SU-DHL-6 (cell line): ENCODE measurements around the gene SLC22A5.

Experiments
- H2AFZ ChIP-seq: fragments of 200-600 bp; sonication (generic); 2 replicates; pipeline ENCODE4 v1.6.1; 2014; ENCODE audit warnings: low read depth, mild to moderate bottlenecking, moderate library complexity, mixed read lengths, antibody characterized with exemption, low read length; ENCODE audit not compliant: severe bottlenecking
- H3F3A ChIP-seq: fragments of 200-600 bp; shearing (Covaris generic); 2 replicates; pipeline ENCODE4 v1.6.0; 2016; ENCODE audit warnings: antibody characterized with exemption, mild to moderate bottlenecking; ENCODE audit not compliant: insufficient read depth
- H3K27ac ChIP-seq: fragments of 200-600 bp; sonication (generic); 2 replicates; pipeline ENCODE4 v1.5.1; 2016; ENCODE audit warnings: low read depth, mild to moderate bottlenecking, low read length, moderate library complexity, mixed read lengths
- H3K27me3 ChIP-seq: fragments of 200-600 bp; sonication (generic), shearing (Covaris generic); 2 replicates; pipeline ENCODE4 v1.6.0; 2014; ENCODE audit warnings: mild to moderate bottlenecking, low read length
- H3K36me3 ChIP-seq: fragments of 200-600 bp; sonication (generic); 2 replicates; pipeline ENCODE4 v1.6.1; 2014; ENCODE audit warnings: mild to moderate bottlenecking, low read length, mixed read lengths
- H3K4me2 ChIP-seq: fragments of 300-600, 200-600 bp; shearing (Covaris generic), sonication (generic); 2 replicates; pipeline ENCODE4 v1.6.0; 2014; ENCODE audit warnings: low read length, low read depth, mild to moderate bottlenecking; ENCODE audit not compliant: poor library complexity, severe bottlenecking
- H3K4me3 ChIP-seq: fragments of 200-600 bp; sonication (generic); 2 replicates; pipeline ENCODE4 v1.5.1; 2014; ENCODE audit warnings: antibody characterized with exemption, low read length, mild to moderate bottlenecking, mixed read lengths; ENCODE audit not compliant: insufficient read depth, poor library complexity, severe bottlenecking
- H3K79me2 ChIP-seq: fragments of 200-600 bp; sonication (generic); 2 replicates; pipeline ENCODE4 v1.6.1; 2014; ENCODE audit warnings: mild to moderate bottlenecking, low read length, moderate library complexity; ENCODE audit not compliant: insufficient read depth
- H3K9ac ChIP-seq: fragments of 200-600 bp; sonication (generic); 2 replicates; pipeline ENCODE4 v1.7.0; 2014; ENCODE audit warnings: mild to moderate bottlenecking, low read length
- H3K9me2 ChIP-seq: fragments of 200-600 bp; sonication (generic); replicated peaks from 2 replicates; pipeline ENCODE4 v1.6.1; 2014; ENCODE audit warnings: low read length; ENCODE audit not compliant: insufficient read depth
- H3K9me3 ChIP-seq: fragments of 200-600 bp; sonication (generic); 2 replicates; pipeline ENCODE4 v1.6.1; 2014; ENCODE audit warnings: low read length, mixed read lengths; ENCODE audit not compliant: insufficient read depth
- H4K20me1 ChIP-seq: fragments of 200-600 bp; sonication (generic); 2 replicates; pipeline ENCODE4 v1.6.1; 2014; ENCODE audit warnings: low read depth, mild to moderate bottlenecking, antibody characterized with exemption, low read length, moderate library complexity, mixed read lengths
- EZH2phosphoT487 ChIP-seq: fragments of 200-600 bp; sonication (generic), shearing (Covaris generic); conservative IDR thresholded peaks from 2 replicates; pipeline ENCODE4 v1.6.1; 2018; ENCODE audit warnings: mild to moderate bottlenecking, antibody characterized with exemption, low read length, moderate library complexity, mixed read lengths
- TF ChIP-seq, protein P1 (sequence below): fragments of 200-600 bp; sonication (generic); IDR thresholded peaks from one replicate; pipeline ENCODE4 v1.5.1; 2017; ENCODE audit warnings: antibody characterized with exemption, mild to moderate bottlenecking, low read length, moderate library complexity; ENCODE audit not compliant: insufficient read depth, poor library complexity, severe bottlenecking

SLC22A5 gene

GRCh38 chr5:132408456-132408855 lies 38.9 kb downstream of the SLC22A5 start:
- Histone ChIP-seq H3K36me3 (no peaks in the 10 kb centered on the region), H3K27me3 (no peaks in the 10 kb centered on the region), H4K20me1 (no peaks in the 10 kb centered on the region), H3K9me2 (no peaks in the 10 kb centered on the region), H3K4me2 (no peak overlapping the region), H3K79me2 (no peaks in the 10 kb centered on the region), H3K27ac (no peak overlapping the region), H3F3A (peaks cover 9% of the 10 kb centered on the region; the same call in 1 of the 2 replicates), H3K4me3 (no peak overlapping the region), H3K9me3 (no peaks in the 10 kb centered on the region), H2AFZ (no peak overlapping the region), H3K9ac (no peak overlapping the region)
- no peak for TF ChIP-seq EZH2phosphoT487
- TF ChIP-seq, protein P1, sequence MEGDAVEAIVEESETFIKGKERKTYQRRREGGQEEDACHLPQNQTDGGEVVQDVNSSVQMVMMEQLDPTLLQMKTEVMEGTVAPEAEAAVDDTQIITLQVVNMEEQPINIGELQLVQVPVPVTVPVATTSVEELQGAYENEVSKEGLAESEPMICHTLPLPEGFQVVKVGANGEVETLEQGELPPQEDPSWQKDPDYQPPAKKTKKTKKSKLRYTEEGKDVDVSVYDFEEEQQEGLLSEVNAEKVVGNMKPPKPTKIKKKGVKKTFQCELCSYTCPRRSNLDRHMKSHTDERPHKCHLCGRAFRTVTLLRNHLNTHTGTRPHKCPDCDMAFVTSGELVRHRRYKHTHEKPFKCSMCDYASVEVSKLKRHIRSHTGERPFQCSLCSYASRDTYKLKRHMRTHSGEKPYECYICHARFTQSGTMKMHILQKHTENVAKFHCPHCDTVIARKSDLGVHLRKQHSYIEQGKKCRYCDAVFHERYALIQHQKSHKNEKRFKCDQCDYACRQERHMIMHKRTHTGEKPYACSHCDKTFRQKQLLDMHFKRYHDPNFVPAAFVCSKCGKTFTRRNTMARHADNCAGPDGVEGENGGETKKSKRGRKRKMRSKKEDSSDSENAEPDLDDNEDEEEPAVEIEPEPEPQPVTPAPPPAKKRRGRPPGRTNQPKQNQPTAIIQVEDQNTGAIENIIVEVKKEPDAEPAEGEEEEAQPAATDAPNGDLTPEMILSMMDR: no peak

DNA sequence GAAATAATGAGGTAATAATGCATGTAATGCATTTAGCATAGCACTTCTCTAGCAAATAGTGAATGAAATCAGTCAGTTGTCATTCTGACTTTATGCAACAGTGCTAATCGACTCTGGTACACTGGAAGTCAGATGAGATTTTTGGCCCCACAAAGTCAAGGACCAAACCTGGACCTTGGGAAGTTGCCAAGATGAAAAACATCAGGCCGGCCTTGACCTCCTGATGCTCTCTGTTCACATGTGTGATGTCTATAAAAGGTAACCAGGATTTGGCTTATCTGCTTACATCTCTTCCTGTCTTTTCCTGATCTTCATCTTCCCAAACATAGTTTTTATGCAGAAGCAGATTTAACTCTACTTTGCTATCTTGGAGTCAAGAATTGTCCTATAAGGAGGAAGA lies 39.5 kb downstream of the SLC22A5 start:
- no peak overlapping the region for H3K4me2 ChIP-seq
- no peak overlapping the region for H2AFZ ChIP-seq
- H3K9me3 ChIP-seq: no peaks in the 10 kb centered on the region
- H4K20me1 ChIP-seq: no peaks in the 10 kb centered on the region
- H3K9ac ChIP-seq: no peak overlapping the region
- no peaks in the 10 kb centered on the region for H3K36me3 ChIP-seq
- no peaks in the 10 kb centered on the region for H3K9me2 ChIP-seq
- H3K27me3 ChIP-seq: no peaks in the 10 kb centered on the region
- H3K27ac ChIP-seq: no peak overlapping the region
- TF ChIP-seq, protein P1: no peak
- no peak for TF ChIP-seq EZH2phosphoT487
- H3F3A ChIP-seq: peaks cover 9% of the 10 kb centered on the region; the same call in 1 of the 2 replicates
- H3K79me2 ChIP-seq: no peaks in the 10 kb centered on the region
- no peak overlapping the region for H3K4me3 ChIP-seq

DNA sequence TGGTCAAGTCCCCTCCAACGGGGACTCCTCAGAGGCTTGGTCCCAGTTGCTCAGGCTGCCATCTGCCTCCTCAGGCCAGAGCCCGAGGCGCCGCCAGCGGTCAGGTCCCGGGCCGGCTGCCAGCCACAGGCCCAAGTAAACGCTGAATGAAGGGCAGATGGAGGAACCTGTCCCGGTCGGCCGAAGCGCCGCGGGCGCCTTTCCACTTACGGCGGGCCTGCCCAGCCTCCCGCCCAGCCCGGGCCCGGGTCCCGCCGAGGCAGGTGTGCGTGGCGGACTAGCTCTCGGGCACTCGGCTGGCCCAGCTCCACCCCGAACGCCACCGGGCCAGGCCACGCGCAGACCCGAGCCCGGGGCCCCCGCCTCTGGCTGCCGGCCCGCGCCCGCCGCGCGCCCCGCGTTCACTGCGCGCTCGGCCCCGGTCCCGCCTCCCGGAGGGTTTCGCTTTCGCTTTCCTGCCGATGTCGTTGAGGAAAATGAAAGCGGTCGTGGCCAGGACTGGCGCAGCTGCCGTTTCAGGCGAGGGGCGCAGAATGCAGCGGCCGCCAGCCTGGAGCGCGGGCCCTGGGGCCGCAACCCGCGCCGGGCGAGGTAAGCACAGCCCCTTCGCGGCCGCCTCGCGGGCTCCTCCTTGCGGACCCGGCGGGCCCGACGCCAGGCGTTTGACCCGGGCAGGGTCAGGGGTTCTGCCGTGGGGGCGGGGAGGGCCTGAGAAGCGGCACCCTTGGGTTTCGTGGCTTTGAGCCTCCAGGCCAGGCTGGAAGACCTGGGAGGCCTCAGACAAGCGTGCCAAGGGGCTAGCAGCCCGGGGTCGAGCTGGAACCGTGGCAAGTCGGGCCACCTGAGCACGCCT lies 41.2 kb downstream of the SLC22A5 start:
- H3K27ac ChIP-seq: no peak overlapping the region
- no peaks in the 10 kb centered on the region for H3K79me2 ChIP-seq
- H3K9me3 ChIP-seq: no peaks in the 10 kb centered on the region
- peak overlapping the region; percentile 53 for H3K4me3 ChIP-seq
- peaks cover 9% of the 10 kb centered on the region; the same call in 1 of the 2 replicates for H3F3A ChIP-seq
- peak overlapping the region; percentile 53 for H3K9ac ChIP-seq
- peak overlapping the region; percentile 57 for H2AFZ ChIP-seq
- no peaks in the 10 kb centered on the region for H3K36me3 ChIP-seq
- no peaks in the 10 kb centered on the region for H3K9me2 ChIP-seq
- no peaks in the 10 kb centered on the region for H3K27me3 ChIP-seq
- no peaks in the 10 kb centered on the region for H4K20me1 ChIP-seq
- no peak for TF ChIP-seq EZH2phosphoT487
- TF ChIP-seq, protein P1: peak; percentile 55
- peak overlapping the region; percentile 48 for H3K4me2 ChIP-seq
